GM19463 (cell line): Measurements from ENCODE around the gene DOK3.
A peak's percentile ranks its signal among the peaks of the same experiment; 100 is the strongest.

Source experiments
- ATAC-seq: cut with Tn5 transposase; IDR thresholded peaks from one replicate; pipeline ENCODE4 v1.9.1; 2021; ENCODE audit warnings: mild to moderate bottlenecking, moderate library complexity; ENCODE audit not compliant: unreplicated experiment

The DOK3 gene

GRCh38 chr5:177484902-177485549 lies 24.6 kb downstream of the DOK3 start:
- no peak for ATAC-seq

DNA sequence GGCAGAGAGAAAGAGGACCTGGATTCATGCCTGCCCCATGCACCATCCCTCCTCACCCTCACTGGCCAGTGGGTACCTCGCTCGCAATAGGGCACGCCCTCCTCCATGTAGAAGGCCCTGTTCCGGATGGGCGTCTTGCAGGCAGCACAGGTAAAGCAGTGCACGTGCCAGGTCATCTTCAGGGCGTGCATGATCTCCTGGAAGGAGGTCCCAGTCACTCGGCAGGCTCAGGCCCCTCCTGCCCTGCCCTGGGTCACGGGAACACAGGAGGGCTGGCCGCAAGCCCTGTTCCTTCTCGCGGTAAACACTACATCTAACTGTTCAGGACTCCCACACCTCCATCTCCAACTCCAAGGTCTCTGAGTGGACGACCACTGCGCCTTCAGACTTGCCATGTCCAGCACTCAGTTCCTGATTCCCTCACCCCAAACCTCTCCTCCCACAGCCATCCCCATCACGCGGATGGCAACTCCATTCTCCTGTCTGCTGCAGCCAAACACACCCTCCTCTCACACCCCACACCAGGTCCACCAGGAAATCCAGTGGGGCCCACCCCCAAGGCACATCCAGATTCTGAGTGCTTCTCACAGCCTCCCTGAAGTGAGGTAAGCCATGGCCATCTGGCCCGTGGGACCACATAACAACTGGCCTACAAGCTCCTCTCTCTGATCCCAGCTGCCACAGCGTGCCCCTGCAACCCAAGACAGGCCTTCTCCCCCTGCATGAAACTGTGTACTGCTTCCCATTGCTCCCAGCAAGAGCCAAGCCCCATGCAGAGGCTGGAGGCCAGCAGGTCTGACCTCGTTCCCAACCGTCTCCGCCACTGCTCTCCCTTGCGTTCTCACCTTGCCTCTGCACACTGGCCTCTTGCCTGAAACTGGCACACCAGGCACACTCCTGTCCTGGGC lies 25.4 kb downstream of the DOK3 start:
- ATAC-seq = no peak

GRCh38 chr5:177483042-177483441 lies 26.6 kb downstream of the DOK3 start:
- ATAC-seq = no peak

- no peak for ATAC-seq
Observed at GRCh38 chr5:177482359-177482795, 27.2 kb downstream of the DOK3 start.

GRCh38 chr5:177479774-177480173 lies 29.9 kb downstream of the DOK3 start:
- no peak for ATAC-seq

DNA sequence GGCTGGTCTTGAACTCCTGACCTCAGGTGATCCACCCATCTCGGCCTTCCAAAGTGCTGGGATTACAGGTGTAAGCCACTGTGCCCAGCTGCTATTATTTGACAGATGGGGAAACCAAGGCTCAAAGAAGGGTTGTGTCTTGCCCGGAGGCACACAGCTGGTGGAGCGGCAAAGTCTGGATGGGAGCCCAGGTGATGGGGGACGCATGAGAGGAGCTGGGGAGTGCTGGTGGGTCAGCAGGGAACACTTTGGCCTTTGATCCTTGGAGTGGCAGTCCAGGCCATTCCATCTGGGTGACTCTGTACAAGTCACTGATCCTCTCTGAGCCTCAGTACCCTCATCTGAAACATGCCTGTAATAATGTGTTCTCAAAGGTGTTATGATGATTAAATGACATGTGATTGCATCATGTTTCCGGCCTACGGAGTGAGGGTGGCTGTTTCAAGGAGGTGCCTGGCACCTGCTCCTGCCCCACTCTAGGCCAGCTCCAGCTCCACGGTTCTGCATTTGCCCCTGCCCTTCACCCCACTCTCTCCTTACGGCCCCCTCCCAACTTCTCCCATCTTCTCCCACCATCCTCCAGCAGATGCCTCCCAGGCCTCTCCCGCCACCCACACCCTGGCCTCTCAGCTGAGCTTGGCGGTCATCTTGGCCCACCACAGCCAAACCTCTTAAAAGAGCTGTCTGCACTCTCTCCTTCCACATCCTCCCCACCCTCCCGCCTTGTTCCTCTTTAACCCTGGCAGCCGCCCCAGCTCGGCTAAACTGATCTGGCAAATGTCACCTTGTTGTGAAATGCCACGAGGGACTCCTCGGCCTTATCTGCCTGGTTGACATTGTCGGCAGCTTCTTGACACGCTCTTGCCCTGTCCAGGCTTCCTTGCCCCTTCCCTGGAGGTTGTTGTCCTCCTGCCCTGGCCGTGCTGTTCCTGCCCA lies 30.6 kb downstream of the DOK3 start:
- ATAC-seq = no peak

DNA sequence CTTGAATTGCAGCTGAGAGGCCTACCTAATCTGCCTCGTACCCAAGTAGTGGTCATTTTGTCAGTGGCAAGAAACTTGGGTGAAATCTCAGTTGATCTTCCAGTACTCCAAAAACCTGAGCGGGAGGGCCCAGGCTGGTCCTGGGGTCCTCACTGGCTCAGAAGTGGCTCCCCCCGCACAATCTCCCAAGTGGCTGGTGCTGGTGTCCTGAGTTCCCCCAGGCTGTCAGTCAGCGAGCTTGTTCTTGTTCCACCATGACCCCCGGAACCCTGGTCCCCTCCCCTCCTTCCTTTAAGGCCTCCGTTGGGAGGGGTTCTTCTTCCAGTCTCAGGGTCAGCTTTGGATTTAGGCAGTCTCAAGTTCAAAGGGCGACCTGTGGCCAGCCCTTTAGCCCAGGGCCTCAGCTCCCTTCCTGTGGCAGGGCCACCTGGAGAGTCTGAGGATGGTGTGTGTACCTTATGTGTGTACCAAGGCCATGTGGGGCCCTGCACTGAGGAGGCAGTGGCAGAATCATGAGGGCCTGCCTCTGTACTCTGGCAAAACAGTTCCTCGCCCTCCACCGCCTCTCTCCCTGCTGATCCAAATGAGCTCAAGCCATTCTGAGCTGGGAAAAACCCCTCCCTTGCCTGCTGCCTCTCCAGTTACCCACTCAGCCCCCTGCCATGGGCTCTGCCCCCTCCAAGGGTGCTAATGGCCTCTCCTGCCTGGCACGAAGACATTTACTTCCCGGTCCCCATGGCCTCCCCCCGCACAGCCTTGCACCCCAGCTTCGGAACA lies 31.7 kb downstream of the DOK3 start:
- ATAC-seq = no peak

DNA sequence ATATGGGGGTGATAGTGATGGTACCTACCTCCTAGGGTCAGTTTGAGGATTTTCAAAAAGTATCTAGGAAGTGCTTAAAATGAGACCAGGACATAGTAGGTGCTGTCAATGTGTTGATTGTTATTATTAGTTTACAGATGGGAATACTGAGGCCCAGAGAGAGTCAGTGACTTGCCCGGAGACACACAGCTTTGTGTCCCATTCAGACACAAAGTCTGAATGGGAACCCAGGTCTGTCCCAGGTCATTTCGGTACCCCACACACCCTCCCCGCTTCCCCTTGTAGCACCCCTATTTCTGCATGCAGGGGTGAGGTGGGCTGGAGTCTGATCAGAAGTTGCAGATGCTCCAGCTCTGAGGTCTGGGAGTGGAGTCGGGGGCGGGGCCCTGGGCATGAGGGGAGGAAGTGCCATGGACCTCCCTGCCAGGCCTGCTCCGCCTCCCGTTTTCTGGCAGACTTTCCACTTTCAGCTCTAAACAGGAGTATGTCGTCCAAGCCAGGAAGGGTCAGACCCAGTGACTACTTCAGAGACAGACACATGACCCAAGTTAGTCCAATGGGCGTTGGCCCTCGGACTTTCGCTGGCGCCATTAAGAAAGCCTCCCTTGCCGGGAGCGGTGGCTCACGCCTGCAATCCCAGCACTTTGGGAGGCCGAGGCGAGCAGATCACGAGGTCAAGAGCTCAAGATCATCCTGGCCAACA lies 32.9 kb downstream of the DOK3 start:
- no peak for ATAC-seq

GRCh38 chr5:177475563-177476427 lies 33.8 kb downstream of the DOK3 start:
- no peak for ATAC-seq

DNA sequence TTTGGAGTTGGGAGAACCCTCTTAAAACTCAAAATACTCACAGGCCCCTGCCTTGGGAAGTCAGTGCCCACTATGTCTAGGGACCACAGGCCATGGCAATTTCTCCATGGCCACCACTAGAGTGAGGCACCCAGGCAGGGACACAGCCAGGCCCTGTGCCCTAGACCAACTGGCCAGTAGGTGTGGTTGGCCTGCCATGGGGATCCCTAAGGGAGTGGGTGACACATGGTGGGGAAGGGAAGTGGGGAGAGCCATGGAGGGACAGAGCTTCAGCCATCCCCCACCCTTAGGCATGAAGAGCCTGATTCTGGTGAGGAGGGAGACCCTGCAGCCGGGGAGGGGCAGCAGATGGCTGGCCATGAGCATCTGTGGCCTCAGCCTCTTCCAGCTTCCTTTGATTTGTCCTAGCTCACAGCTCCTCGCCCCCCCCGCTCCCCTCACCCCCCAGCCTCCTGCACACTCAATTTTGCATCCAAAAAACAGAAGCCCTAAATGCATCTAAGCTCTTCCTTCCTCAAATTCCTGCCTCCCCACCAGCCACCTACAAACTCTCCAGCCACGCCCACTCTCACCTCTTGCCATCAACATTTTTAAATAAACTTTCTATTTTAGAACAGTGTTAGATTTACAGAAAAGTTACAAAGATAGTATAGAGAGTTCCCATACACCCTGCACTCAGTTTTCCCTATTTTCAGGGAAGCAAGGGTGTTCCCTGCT lies 34.6 kb downstream of the DOK3 start:
- ATAC-seq = no peak

DNA sequence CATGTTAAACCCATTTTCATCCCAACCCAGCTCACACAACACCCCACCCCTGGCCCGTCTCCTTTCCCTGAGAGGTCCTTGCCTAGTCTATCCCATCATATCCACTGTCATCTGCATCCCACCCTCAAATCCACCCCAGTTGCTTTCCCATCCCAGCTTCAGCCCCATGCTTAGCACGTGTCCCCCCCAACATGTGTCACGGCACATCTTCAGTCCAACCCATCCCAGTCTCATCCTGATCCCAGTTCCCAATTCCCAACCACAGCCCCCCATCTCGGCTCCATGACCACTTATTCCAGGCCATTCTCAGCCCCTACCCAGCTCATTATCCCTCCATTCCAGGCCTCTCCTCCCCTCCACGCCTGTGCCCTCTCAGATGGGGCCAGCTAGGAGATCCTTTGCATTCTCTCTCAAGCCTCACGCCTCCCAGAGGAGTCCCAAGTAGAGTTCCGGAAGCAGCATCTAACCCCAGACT lies 35.6 kb downstream of the DOK3 start:
- no peak for ATAC-seq

GRCh38 chr5:177473443-177474001 lies 36.1 kb downstream of the DOK3 start, which contains the start of gene DBN1:
TSS of gene DBN1 (minus strand) at chr5:177473634. CDS start at chr5:177473521, 113 bp downstream.
- peak; percentile 50 for ATAC-seq

DNA sequence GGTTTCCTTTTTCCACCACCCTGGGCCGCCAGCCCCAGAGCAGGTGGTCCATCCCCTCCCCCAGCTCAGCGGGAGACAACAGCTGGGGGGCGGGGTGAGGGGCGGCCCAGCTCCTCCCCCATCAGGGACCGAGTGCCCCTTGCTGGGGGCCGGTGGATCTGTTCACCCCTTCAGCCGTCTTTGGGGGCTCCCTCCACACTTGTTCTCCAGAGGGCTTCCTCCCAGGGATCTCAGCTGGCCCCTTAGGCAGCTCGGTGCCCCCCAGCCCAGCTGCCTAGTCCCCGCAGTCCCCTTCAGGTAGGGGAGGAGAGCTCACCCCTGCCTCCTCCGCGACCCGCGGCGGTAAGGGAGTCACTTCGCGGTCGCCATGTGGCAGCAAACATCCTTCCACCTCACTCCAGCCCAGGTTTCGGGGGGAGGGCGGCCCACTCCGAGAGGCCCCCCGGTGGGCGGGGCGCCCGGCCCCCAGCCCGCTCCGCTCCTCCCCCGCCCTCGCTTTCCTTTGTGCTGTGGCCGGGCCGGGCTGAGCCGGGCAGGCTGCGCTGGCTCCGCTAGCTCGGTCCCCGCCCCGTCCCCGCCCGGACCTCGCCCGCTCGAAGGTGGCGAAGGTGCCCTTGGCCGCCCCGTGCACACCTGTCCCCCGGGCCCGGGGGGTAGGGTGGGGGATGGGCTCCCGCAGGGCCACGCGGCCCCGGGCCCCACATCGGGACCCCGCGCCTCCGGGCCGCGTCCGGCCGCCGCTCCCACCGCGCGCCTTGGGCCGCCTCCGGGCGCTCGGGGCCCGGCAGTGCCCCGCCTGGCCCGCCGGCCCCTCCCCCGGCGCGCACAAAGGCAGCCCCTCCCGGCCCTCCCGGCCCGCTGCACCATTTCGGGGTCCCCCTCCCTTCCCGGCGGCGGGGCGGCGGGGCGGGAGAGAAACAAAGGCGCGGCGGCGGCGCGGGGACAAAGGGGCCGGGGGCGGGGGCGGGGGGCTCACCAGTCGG lies 36.9 kb downstream of the DOK3 start:
- peak; percentile 66 for ATAC-seq

- no peak for ATAC-seq
Observed at GRCh38 chr5:177471610-177472356, 37.8 kb downstream of the DOK3 start.

- ATAC-seq = no peak
Observed at GRCh38 chr5:177470759-177471536, 38.7 kb downstream of the DOK3 start.
